Neutrophil (primary cell): Measurements from ENCODE around the gene ELN.
"Not testable (repeated sequence)": the region's sequence is repeated elsewhere in the genome, so short reads cannot be mapped to it uniquely, and the experiment has no call there.

Experiments used
- H3K27ac ChIP-seq: fragments of 200-600 bp; sonication (generic); 2 replicates; pipeline ENCODE4 v1.5.1; 2016; ENCODE audit warnings: mild to moderate bottlenecking, moderate library complexity
- H3K27me3 ChIP-seq: fragments of 200-600 bp; sonication (generic); 2 replicates; pipeline ENCODE4 v1.6.0; 2016; ENCODE audit warnings: mild to moderate bottlenecking
- H3K36me3 ChIP-seq: fragments of 200-600 bp; sonication (generic); 2 replicates; pipeline ENCODE4 v1.5.1; 2017
- H3K4me1 ChIP-seq, 2 experiments: fragments of 200-600 bp in 1 of 2; sonication (generic) in 1 of 2; 1 replicate in 1 of 2; 2 replicates in 1 of 2; pipeline versions ENCODE4 v1.5.1 to v1.6.1; 2013 to 2016; ENCODE audit warnings: low read depth in 1 of 2, low read length in 1 of 2, mild to moderate bottlenecking in 1 of 2, moderate library complexity in 1 of 2; ENCODE audit not compliant: control insufficient read depth in 1 of 2, insufficient read depth in 1 of 2
- H3K4me3 ChIP-seq, 2 experiments: fragments of 200-600 bp in 1 of 2; sonication (generic) in 1 of 2; 1 replicate in 1 of 2; 2 replicates in 1 of 2; pipeline ENCODE4 v1.5.1; 2013 to 2016; ENCODE audit warnings: low read depth in 1 of 2, low read length in 1 of 2, mild to moderate bottlenecking in 1 of 2, moderate library complexity in 1 of 2
- H3K9me3 ChIP-seq: fragments of 200-600 bp; sonication (generic); 2 replicates; pipeline ENCODE4 v1.5.1; 2016
- CTCF ChIP-seq: fragments of 200-600 bp; sonication (generic); IDR thresholded peaks from 2 replicates; pipeline ENCODE4 v1.5.1; 2016; ENCODE audit warnings: antibody characterized with exemption

The ELN gene

GRCh38 chr7:74040101-74040790 is 12.3 kb downstream of the ELN start:
- Histone ChIP-seq H3K4me3 (no peak overlapping the region), H3K36me3 (no peaks in the 10 kb centered on the region), H3K4me1 (no peaks in the 10 kb centered on the region), H3K27me3 (no peaks in the 10 kb centered on the region), H3K27ac (no peak overlapping the region), H3K9me3 (no peaks in the 10 kb centered on the region)
- no peak for TF ChIP-seq CTCF

- Histone ChIP-seq H3K36me3 (no peaks in the 10 kb centered on the region), H3K9me3 (no peaks in the 10 kb centered on the region), H3K4me1 (no peaks in the 10 kb centered on the region), H3K27ac (no peak overlapping the region), H3K27me3 (no peaks in the 10 kb centered on the region), H3K4me3 (no peak overlapping the region)
- TF ChIP-seq CTCF: no peak
Measured at GRCh38 chr7:74040791-74041520, 13.0 kb downstream of the ELN start.

- H3K4me1 ChIP-seq: no peaks in the 10 kb centered on the region
- no peak for TF ChIP-seq CTCF
- H3K27ac ChIP-seq: no peak overlapping the region
- H3K36me3 ChIP-seq: no peaks in the 10 kb centered on the region
- H3K4me3 ChIP-seq: no peak overlapping the region
- H3K27me3 ChIP-seq: no peaks in the 10 kb centered on the region
- no peaks in the 10 kb centered on the region for H3K9me3 ChIP-seq
Measured at GRCh38 chr7:74042746-74043522, 15.0 kb downstream of the ELN start.

- H3K4me1 ChIP-seq: no peaks in the 10 kb centered on the region
- H3K4me3 ChIP-seq: no peak overlapping the region
- H3K36me3 ChIP-seq: no peaks in the 10 kb centered on the region
- no peaks in the 10 kb centered on the region for H3K27me3 ChIP-seq
- H3K9me3 ChIP-seq: no peaks in the 10 kb centered on the region
- TF ChIP-seq CTCF: no peak
- no peak overlapping the region for H3K27ac ChIP-seq
Measured at GRCh38 chr7:74043523-74043951, 15.6 kb downstream of the ELN start.

- Histone ChIP-seq H3K4me3 (no peak overlapping the region), H3K9me3 (no peaks in the 10 kb centered on the region), H3K27me3 (no peaks in the 10 kb centered on the region), H3K4me1 (no peaks in the 10 kb centered on the region), H3K36me3 (no peaks in the 10 kb centered on the region), H3K27ac (no peak overlapping the region)
- TF ChIP-seq CTCF: no peak
Measured at GRCh38 chr7:74044366-74045350, 16.7 kb downstream of the ELN start.

GRCh38 chr7:74046581-74046980 is 18.6 kb downstream of the ELN start:
- not testable (repeated sequence) for H3K27ac ChIP-seq, H3K9me3 ChIP-seq, H3K27me3 ChIP-seq, H3K36me3 ChIP-seq, H3K4me3 ChIP-seq, H3K4me1 ChIP-seq
